GM13976 (cell line): ENCODE measurements around the gene ZNF883.
A peak's percentile ranks its signal among the peaks of the same experiment; 100 is the strongest.

ENCODE experiments used
- DNase-seq: peaks from one replicate; pipeline ENCODE4 v3.0.0; 2012; ENCODE audit warnings: low spot score
- in situ Hi-C: fragments of 300-500 bp; cut with MboI; formaldehyde crosslinking; loops from one replicate; pipeline ENCODE4 v1.12.0; 2022; ENCODE audit warnings: low sequenced_read_pairs, mixed read lengths, inconsistent platforms; ENCODE audit not compliant: unreplicated experiment
- TF ChIP-seq, protein P1 (sequence below): IDR thresholded peaks from 2 replicates; pipeline ENCODE4 v1.5.1; 2012; ENCODE audit warnings: borderline replicate concordance, mild to moderate bottlenecking; ENCODE audit not compliant: insufficient read depth; ENCODE audit errors: extremely low read depth, missing control alignments, control extremely low read depth

Gene ZNF883

DNA sequence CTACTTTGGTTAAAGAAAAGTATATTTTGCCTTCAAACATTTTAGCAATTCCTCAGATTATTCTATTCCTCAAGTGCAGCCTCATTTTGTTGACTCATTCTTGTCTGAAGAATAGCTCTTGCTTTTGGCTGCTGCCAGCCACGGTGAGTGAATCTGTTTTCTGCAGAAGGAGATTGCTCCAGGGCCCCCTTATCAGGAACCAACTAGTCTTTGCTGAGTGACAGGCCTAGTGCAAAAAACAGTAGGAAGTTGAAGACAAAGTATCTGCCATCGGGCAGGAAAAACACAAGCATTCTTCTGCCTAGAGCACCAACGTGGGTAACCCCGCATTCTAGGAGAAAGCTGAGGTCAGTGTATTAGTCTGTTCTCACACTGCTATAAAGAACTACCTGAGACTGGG lies 42.3 kb downstream of the ZNF883 start:
- TF ChIP-seq, protein P1, sequence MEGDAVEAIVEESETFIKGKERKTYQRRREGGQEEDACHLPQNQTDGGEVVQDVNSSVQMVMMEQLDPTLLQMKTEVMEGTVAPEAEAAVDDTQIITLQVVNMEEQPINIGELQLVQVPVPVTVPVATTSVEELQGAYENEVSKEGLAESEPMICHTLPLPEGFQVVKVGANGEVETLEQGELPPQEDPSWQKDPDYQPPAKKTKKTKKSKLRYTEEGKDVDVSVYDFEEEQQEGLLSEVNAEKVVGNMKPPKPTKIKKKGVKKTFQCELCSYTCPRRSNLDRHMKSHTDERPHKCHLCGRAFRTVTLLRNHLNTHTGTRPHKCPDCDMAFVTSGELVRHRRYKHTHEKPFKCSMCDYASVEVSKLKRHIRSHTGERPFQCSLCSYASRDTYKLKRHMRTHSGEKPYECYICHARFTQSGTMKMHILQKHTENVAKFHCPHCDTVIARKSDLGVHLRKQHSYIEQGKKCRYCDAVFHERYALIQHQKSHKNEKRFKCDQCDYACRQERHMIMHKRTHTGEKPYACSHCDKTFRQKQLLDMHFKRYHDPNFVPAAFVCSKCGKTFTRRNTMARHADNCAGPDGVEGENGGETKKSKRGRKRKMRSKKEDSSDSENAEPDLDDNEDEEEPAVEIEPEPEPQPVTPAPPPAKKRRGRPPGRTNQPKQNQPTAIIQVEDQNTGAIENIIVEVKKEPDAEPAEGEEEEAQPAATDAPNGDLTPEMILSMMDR = no peak
- in situ Hi-C loops = no loop called here
- no peak for DNase-seq

DNA sequence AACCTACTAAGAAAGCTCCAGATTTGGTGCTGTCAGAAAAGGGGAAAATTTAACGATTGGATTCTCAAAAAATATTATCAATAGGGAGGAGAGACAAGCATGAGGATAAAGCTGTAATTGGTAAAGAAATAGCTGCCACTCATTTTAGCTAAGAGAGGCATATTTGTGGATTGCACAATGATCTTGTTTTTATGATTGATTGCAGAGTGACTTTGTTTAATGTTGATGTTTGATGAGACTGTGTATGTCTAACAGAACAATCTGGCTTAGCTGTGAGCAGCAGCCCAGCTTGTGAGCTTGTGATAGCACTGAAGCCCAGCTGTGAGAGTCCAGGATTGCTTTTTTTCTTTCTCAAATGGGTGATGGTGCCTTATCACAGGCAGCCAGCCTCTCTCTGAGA lies 56.4 kb downstream of the ZNF883 start:
- TF ChIP-seq, protein P1 = no peak
- in situ Hi-C loops = no loop called here
- no peak for DNase-seq

DNA sequence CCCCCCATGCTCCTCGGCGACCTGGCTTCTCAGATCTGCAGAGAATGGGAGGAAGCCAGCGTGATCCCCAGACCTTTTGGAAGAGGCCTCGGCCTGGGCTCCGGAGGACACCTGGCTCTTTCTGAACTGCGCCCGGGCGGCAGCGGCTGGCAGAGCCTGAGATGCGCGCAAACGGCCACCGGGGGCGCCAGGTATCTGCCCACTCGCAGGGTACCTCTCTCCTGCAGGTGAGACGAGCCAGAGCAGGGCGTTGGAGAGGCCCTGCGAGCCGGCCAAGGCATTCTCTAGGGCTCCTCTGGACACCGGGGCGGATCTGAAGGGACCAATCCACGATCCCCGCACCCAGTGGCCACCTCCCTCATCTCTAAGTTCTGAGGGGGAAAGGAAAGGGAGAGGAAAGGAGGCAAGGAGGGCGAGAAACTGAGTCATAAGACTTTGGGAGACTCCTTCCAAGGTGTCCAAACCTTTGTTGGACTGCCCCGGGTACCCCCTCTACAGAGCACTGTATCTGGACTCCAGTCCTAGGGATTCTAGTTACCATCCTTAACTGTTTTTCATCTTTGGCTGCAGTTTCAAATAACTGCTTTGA lies 66.3 kb downstream of the ZNF883 start:
- no peak for DNase-seq
- in situ Hi-C loops = no loop called here
- TF ChIP-seq, protein P1 = no peak

DNA sequence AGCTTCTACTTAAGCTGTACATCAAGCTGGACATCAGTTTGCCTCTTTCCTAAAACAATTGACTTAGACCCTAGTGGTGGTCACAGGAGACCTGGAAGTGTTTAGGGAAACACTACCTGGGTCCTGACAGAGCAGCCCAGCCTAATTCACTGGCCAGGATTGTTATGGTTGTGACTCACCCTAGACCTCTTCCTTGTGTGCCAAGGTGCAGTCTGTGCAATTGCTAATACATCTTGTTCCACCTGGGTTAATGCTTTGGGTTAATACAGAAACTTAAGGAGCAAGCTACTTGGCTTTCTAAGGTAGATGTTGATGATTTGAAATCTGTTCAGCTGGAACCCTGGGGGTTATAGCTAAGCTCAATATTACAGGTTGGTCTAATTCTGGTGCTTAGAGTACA lies 72.6 kb downstream of the ZNF883 start:
- in situ Hi-C loops = no loop called here
- no peak for DNase-seq
- TF ChIP-seq, protein P1 = no peak

DNA sequence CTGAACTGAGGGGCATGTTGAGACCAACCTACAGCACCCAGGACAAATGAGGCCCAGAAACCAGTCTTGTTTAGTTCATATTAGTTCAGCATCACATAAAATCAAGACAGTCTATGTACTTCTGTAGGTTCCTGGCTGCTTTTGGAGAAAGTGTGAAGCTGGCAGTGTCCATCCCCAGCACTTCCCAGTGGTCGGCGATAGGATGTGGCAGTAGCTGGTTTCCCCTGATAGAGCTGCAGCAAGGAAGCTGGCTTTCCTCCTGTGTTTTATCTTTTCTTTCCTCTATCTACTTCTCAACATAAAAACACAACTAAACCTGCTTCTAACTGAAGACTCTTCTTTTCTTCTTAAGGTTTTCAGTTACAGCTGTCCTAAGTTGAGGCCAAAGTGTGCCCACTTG lies 78.3 kb downstream of the ZNF883 start:
- DNase-seq = no peak
- TF ChIP-seq, protein P1 = no peak
- in situ Hi-C loops = no loop called here

DNA sequence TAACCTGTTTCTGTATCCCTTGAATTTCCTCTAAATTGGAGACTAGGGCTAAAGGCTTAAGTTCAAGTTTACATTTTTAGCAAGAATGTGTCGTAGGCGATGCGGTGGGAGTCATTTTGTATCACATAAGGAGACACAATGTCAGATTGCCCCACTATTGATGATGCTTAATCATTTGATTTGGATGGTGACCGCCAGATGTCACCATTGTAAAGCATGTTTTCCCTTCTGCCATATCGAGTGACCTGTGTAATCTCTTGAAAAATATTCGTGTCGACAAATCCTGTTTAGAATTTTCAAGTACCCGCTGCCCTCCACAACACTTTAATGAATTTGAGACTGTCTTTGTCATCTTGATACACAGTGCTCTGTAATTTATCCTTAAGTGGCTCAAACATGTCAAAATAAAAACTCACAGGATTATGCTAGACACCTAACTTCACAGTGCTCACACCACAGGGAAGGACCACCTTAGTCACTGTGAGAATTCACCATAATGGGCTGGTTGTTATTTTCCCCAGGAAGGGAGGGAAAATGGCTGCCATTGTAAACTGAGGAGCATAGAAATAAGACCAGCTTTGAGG lies 86.8 kb downstream of the ZNF883 start:
- TF ChIP-seq, protein P1 = peak; percentile 11
- DNase-seq = no peak
- in situ Hi-C loops = no loop called here

DNA sequence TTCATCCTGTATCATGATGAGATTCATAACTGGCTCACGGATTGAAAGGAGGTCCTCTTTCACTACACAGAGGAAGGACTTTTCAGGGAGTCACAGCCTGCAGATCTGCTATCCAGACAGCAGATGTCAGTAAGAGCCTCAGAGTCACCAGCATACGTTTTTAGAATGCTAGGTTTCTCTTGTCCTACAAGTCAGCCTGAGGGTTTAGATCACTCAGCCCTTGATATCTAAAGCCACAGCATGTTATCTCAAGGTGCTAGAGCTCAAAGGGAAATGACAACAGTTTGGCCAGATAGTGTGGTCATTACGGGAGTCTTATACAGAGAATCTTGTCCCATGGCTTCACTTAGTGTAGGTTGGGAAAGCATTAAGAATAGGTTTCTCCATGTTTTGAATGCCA lies 90.4 kb downstream of the ZNF883 start:
- in situ Hi-C loops = no loop called here
- TF ChIP-seq, protein P1 = peak; percentile 34
- DNase-seq = no peak
